ENCODE measurements around the gene IL17RD. TPM values are rescaled to one million over a fixed set of nuclear protein-coding genes. Genes with fewer than 3 reads are reported as not detected.

IL17RD gene
- total RNA-seq, 2 experiments from 2014 or later = not detected

DNA sequence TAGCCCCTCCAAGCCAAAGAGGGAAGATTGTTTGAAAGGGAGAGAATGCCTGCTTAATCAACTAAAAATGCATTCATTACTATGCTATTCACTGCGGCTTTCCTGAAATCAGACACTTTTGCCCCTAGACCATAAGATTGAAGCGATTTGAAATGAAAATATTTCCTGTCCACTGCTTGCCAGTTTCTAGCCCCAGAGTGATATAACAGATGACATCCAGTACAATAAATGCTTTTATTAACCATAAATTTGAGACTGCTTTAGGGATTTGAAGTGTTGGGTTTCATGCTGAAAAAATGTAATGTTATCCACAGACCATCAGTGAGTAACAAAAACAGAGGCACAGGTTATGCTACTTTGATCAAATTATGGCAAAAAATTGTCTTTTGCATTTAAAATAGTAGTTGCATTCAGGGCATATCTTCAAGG lies 14.1 kb downstream of the IL17RD start:
- Mint-ChIP-seq H3K9me3 (no peaks in the 10 kb centered on the region), H3K27ac (no peak overlapping the region)
- POLR2A ChIA-PET = no interaction called here

DNA sequence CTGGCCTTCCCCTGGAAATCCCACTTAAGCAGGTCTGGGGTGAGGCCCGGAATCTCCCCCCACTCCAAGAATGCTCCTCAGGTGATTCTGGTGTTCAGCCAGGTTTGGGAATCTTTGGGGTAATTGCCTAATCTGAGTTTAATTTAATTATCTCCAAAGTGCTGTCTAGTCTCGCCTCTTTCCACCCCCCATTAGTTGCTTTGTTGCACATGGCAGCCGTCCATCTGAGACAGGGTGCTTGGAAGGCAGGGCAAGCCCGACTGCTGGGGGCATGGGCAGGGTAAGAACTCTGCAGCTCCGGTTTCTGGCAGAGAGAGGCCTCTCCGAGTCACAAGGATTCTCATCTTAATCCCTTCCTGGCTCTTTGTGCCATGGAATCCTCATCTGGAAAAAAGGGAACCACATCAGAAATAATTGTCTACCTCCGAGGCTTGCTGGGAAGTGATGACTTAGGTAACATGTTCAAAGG lies 15.0 kb downstream of the IL17RD start:
- no peaks in the 10 kb centered on the region for H3K4me1 Mint-ChIP-seq (ENCODE audit: low read depth)
- peaks cover 10% of the 10 kb centered on the region for H3K27me3 Mint-ChIP-seq
- no peak overlapping the region for H3K4me3 Mint-ChIP-seq
- ChIA-PET CTCF (no interaction called here), POLR2A (no interaction called here)
- TF ChIP-seq, protein P1, sequence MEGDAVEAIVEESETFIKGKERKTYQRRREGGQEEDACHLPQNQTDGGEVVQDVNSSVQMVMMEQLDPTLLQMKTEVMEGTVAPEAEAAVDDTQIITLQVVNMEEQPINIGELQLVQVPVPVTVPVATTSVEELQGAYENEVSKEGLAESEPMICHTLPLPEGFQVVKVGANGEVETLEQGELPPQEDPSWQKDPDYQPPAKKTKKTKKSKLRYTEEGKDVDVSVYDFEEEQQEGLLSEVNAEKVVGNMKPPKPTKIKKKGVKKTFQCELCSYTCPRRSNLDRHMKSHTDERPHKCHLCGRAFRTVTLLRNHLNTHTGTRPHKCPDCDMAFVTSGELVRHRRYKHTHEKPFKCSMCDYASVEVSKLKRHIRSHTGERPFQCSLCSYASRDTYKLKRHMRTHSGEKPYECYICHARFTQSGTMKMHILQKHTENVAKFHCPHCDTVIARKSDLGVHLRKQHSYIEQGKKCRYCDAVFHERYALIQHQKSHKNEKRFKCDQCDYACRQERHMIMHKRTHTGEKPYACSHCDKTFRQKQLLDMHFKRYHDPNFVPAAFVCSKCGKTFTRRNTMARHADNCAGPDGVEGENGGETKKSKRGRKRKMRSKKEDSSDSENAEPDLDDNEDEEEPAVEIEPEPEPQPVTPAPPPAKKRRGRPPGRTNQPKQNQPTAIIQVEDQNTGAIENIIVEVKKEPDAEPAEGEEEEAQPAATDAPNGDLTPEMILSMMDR (IDR thresholded peaks at IDR 0.05) = no peak
- H3K27ac Mint-ChIP-seq = no peak overlapping the region
- no peak for ATAC-seq
- intact Hi-C loops (cut with micrococcal nuclease) = no loop called here
- no peak for DNase-seq
- H3K36me3 Mint-ChIP-seq (ENCODE audit: low read depth) = no peaks in the 10 kb centered on the region
- H3K9me3 Mint-ChIP-seq = no peaks in the 10 kb centered on the region

More for the DNA sequence above, 14.1 kb downstream of the IL17RD start:
- no peaks in the 10 kb centered on the region for H3K4me1 Mint-ChIP-seq (ENCODE audit: low read depth)
- peaks cover 12% of the 10 kb centered on the region for H3K27me3 Mint-ChIP-seq
- DNase-seq (no peak), ATAC-seq (no peak)
- TF ChIP-seq, protein P1 (IDR thresholded peaks at IDR 0.05) = no peak
- intact Hi-C loops (cut with micrococcal nuclease) = no loop called here
- H3K36me3 Mint-ChIP-seq (ENCODE audit: low read depth) = no peaks in the 10 kb centered on the region
- no peak overlapping the region for H3K4me3 Mint-ChIP-seq
- CTCF ChIA-PET = no interaction called here

DNA sequence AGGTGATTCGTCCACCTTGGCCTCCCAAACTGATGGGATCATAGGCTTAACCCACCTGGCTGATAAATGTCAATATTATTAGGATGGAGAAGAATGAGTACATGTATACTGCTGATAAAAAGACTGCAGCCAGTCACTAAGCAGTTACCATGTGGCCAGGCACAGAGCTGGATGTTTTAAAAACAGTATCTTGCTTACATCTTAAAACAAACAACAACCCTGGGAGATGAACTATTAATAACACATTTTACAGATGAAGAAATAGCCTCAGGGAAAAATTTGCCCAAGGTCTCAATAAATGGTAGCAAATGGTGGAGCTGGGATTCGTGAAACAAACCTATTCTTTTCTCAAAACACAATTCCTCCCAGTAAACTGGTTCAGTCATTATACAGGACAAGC lies 18.1 kb downstream of the IL17RD start:
- TF ChIP-seq, protein P1 (IDR thresholded peaks at IDR 0.05) = no peak
- intact Hi-C loops (cut with micrococcal nuclease) = no loop called here
- Mint-ChIP-seq H3K36me3 (ENCODE audit: low read depth) (no peaks in the 10 kb centered on the region), H3K27me3 (peaks cover 8% of the 10 kb centered on the region), H3K4me1 (ENCODE audit: low read depth) (no peaks in the 10 kb centered on the region), H3K27ac (no peak overlapping the region), H3K4me3 (no peak overlapping the region), H3K9me3 (no peaks in the 10 kb centered on the region)
- ChIA-PET POLR2A (interaction anchor here (0.6 kb wide), 1 partner anchor 544 kb away, joined by 3 read pairs; no protein-coding TSS in a partner anchor), CTCF (interaction anchor here (2.3 kb wide), 1 partner anchor 47 kb away, joined by 11 read pairs; no protein-coding TSS in a partner anchor)
- DNase-seq (no peak), ATAC-seq (no peak)

DNA sequence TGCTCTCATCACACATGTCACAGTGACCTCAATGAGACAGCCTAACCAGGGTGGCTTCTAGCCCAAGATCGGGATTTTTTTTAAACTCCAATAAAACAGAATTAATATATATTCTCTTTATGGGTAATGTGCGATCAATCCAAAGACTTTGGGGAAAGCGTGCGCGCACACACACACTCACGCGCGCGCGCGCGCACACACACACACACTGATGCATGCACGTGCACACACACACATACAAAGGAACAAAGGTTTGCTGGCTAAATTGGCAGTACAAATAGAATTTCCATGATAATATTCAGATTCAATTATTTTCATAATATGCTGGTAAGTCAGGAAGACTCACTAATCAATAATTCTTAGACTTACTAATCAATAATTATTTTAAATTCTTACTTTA lies 19.3 kb downstream of the IL17RD start:
- CTCF ChIA-PET = interaction anchor here (2.0 kb wide), 1 partner anchor 24 kb away, joined by 5 read pairs; no protein-coding TSS in a partner anchor
- DNase-seq = no peak
- TF ChIP-seq, protein P1 (IDR thresholded peaks at IDR 0.05) = no peak
- intact Hi-C loops (cut with micrococcal nuclease) = no loop called here
- ATAC-seq = no peak
- Mint-ChIP-seq H3K9me3 (no peaks in the 10 kb centered on the region), H3K4me3 (no peak overlapping the region), H3K27me3 (peaks cover 12% of the 10 kb centered on the region), H3K36me3 (ENCODE audit: low read depth) (no peaks in the 10 kb centered on the region), H3K4me1 (ENCODE audit: low read depth) (no peaks in the 10 kb centered on the region), H3K27ac (no peak overlapping the region)
- POLR2A ChIA-PET = no interaction called here

DNA sequence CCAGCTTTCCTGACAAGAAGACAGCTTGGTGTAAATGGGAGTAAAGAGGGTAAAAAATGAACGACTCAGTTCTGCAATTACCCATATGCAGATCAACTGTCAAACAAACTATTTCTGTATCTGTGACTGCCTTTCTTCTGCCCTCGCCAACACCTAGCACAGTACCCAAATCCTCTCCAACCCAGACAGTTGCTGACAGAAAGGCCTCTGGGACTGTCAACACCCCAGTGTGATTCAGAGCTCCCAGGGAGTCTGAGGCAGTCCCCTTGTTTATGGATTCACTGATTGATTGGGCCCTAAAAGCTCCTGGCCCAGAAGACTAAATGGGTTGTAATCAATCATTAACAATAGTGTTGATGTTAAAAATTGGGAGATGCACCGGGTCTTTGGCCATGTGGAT lies 20.2 kb downstream of the IL17RD start:
- no peaks in the 10 kb centered on the region for H3K9me3 Mint-ChIP-seq
- DNase-seq (no peak), ATAC-seq (no peak)
- intact Hi-C loops (cut with micrococcal nuclease) = no loop called here
- ChIA-PET POLR2A (no interaction called here), CTCF (interaction anchor here (2.0 kb wide), 1 partner anchor 25 kb away, joined by 5 read pairs; no protein-coding TSS in a partner anchor)
- H3K27ac Mint-ChIP-seq = no peak overlapping the region
- H3K4me1 Mint-ChIP-seq (ENCODE audit: low read depth) = no peaks in the 10 kb centered on the region
- H3K4me3 Mint-ChIP-seq = no peak overlapping the region
- no peaks in the 10 kb centered on the region for H3K36me3 Mint-ChIP-seq (ENCODE audit: low read depth)
- H3K27me3 Mint-ChIP-seq = peaks cover 12% of the 10 kb centered on the region
- TF ChIP-seq, protein P1 (IDR thresholded peaks at IDR 0.05) = no peak
